Measurements from ENCODE around the gene COMMD1. TPM values are rescaled to one million over a fixed set of nuclear protein-coding genes. Genes with fewer than 3 reads are reported as not detected.
A peak's percentile ranks its signal among the peaks of the same experiment; 100 is the strongest.
"Not testable (repeated sequence)": the region's sequence is repeated elsewhere in the genome, so short reads cannot be mapped to it uniquely, and the experiment has no call there.

COMMD1 gene
- total RNA-seq, 2 experiments from 2014 or later = 21.5 to 23.9 TPM

DNA sequence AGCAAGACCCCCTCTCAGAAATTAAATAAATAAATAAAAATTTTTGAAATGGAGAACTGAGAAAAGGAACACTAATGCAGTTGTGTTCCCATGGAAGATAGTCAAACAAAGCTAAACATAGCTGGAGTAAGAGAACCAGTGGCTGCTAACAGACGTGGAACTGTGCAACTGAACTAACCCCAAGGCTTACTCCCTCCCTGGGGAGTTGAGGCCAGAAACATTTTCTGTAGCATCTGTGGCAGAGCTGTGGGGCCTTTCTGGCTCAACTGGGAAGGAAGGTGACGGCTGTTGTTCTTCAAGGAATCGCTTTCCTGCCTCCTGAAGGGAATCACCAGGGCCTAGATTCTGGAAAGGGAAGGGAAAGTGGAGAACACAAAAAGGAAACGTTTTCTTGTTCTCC is 236.6 kb downstream of the COMMD1 start:
- DNase-seq = no peak
- Mint-ChIP-seq H3K4me3 (no peak overlapping the region), H3K27ac (no peak overlapping the region), H3K36me3 (peaks cover 13% of the 10 kb centered on the region), H3K9me3 (peaks cover 3% of the 10 kb centered on the region), H3K4me1 (peaks cover 30% of the 10 kb centered on the region), H3K27me3 (no peaks in the 10 kb centered on the region)
- POLR2A ChIA-PET = interaction anchor here (0.6 kb wide), 1 partner anchor 210 kb away, joined by 3 read pairs; no protein-coding TSS in a partner anchor
- ATAC-seq (ENCODE audit: low read depth) = no peak

DNA sequence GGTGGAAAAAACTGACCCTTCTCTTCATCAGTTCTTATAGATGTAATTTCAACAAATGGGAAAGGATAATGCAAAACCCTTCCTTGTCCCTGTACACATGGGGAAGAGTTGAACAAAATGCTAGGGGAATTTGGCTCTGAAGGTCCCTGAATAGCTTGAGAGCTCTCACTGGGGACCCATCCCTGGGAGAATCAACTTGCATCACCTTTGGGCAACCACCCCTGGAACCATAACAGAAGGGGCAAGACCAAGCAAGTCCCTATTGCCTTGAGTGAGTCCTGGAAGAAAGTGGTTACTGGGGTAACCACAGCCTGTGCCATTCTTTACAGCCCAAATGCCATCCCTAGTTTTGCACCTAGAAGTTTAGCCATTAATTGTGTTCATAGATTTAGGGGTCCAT is 238.2 kb downstream of the COMMD1 start:
- Mint-ChIP-seq H3K36me3 (peaks cover 21% of the 10 kb centered on the region), H3K27ac (no peak overlapping the region), H3K9me3 (peaks cover 3% of the 10 kb centered on the region), H3K27me3 (no peaks in the 10 kb centered on the region), H3K4me3 (no peak overlapping the region), H3K4me1 (peaks cover 33% of the 10 kb centered on the region)
- POLR2A ChIA-PET = interaction anchor here (0.6 kb wide), 1 partner anchor 365 kb away, joined by 3 read pairs; no protein-coding TSS in a partner anchor
- ATAC-seq (ENCODE audit: low read depth) = no peak
- no peak for DNase-seq

DNA sequence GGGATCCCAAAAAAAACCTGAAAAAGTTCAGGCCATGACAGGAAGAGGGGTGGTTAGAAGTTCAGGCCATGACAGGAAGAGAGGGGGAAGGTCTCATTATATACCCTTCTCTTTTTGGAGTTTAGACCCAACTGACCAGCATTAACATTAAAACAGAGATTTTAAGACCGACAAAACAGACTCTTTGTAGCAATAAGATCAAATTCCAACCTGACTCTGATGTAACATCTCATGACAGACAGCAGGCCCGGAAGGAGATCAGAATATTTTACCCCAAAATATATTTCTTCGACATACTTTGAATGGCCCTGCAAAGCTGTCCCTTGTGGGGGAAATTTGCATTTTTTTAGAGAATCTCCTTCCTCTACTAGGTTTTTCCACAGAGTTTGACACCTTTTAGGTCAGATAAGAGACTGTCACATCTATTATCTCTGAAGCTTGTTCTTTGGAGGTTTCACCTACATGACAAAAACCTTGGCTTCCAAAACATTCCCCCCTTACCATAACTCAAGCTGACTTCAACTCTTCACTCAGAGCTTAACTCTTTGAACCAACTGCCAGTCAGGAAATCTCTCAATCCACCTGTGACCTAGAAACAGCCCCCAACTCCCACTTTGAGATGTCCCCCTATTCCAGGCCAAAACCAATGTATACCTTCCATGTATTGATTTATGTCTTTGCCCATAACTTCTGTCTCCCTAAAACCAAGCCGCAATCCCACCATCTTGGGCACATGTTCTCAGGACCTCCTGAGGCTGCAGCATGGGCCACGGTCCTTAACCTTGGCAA is 239.4 kb downstream of the COMMD1 start:
- ATAC-seq (ENCODE audit: low read depth) (no peak), DNase-seq (no peak)
- Mint-ChIP-seq H3K36me3 (peaks cover 20% of the 10 kb centered on the region), H3K27ac (peak overlapping the region; percentile 8), H3K4me1 (peaks cover 40% of the 10 kb centered on the region), H3K4me3 (no peak overlapping the region), H3K27me3 (no peaks in the 10 kb centered on the region), H3K9me3 (peaks cover 3% of the 10 kb centered on the region)
- POLR2A ChIA-PET = no interaction called here

DNA sequence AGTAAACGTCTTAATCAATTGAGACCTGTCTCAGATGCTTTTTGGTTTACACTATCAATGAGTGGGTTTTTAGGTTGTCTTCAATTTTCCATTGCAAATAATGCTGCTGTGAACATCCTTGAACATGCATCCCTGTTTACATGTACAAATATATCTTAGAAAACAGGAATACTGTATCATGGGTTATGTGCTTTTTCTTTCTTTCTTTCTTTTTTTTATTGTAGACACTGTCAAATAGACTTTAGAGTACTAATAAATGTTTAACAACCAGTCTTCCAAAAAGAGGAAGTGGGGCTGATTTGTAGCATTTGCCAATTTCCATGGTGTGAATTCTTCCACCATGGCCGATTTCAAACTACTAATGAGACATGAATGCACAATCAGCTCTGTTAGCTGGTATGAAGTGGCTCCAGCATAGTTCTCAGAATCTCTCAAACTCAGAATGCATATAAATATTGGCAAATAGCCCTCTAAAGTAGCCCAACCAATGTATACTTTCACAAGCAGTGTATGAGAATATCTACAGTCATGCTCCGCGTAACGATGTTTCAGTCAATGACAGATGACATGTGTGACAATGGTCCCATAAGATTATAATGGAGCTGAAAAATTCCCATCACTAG is 240.1 kb downstream of the COMMD1 start:
- Mint-ChIP-seq H3K27me3 (no peaks in the 10 kb centered on the region), H3K9me3 (peaks cover 3% of the 10 kb centered on the region), H3K27ac (peak overlapping the region; percentile 8), H3K4me3 (no peak overlapping the region), H3K4me1 (peaks cover 38% of the 10 kb centered on the region), H3K36me3 (peaks cover 20% of the 10 kb centered on the region)
- ATAC-seq (ENCODE audit: low read depth) (no peak), DNase-seq (no peak)
- POLR2A ChIA-PET = no interaction called here

GRCh38 chr2:62146790-62147189 is 241.3 kb downstream of the COMMD1 start:
- Mint-ChIP-seq H3K27ac (peak overlapping the region; percentile 63), H3K4me3 (peak overlapping the region; percentile 49), H3K4me1 (peaks cover 34% of the 10 kb centered on the region), H3K36me3 (peaks cover 22% of the 10 kb centered on the region)
- DNase-seq = peak; percentile 46
- H3K27me3 Mint-ChIP-seq; ATAC-seq (ENCODE audit: low read depth); H3K9me3 Mint-ChIP-seq: not testable (repeated sequence)
- POLR2A ChIA-PET = interaction anchor here (0.6 kb wide), 1 partner anchor 104 kb away, joined by 4 read pairs; no protein-coding TSS in a partner anchor

- Mint-ChIP-seq H3K9me3 (peaks cover 4% of the 10 kb centered on the region), H3K4me3 (no peak overlapping the region), H3K36me3 (peaks cover 23% of the 10 kb centered on the region), H3K27ac (peak overlapping the region; percentile 45), H3K4me1 (peaks cover 37% of the 10 kb centered on the region), H3K27me3 (no peaks in the 10 kb centered on the region)
- POLR2A ChIA-PET = interaction anchor here (0.6 kb wide), 1 partner anchor 103 kb away, joined by 4 read pairs; no protein-coding TSS in a partner anchor
- no peak for ATAC-seq (ENCODE audit: low read depth)
- no peak for DNase-seq
Observed at GRCh38 chr2:62147610-62148301, 242.3 kb downstream of the COMMD1 start.

GRCh38 chr2:62149708-62150107 is 244.2 kb downstream of the COMMD1 start:
- POLR2A ChIA-PET = no interaction called here
- Mint-ChIP-seq H3K4me3 (no peak overlapping the region), H3K36me3 (peaks cover 24% of the 10 kb centered on the region), H3K4me1 (peaks cover 30% of the 10 kb centered on the region), H3K27me3 (no peaks in the 10 kb centered on the region), H3K27ac (no peak overlapping the region), H3K9me3 (peaks cover 4% of the 10 kb centered on the region)
- DNase-seq (no peak), ATAC-seq (ENCODE audit: low read depth) (no peak)

DNA sequence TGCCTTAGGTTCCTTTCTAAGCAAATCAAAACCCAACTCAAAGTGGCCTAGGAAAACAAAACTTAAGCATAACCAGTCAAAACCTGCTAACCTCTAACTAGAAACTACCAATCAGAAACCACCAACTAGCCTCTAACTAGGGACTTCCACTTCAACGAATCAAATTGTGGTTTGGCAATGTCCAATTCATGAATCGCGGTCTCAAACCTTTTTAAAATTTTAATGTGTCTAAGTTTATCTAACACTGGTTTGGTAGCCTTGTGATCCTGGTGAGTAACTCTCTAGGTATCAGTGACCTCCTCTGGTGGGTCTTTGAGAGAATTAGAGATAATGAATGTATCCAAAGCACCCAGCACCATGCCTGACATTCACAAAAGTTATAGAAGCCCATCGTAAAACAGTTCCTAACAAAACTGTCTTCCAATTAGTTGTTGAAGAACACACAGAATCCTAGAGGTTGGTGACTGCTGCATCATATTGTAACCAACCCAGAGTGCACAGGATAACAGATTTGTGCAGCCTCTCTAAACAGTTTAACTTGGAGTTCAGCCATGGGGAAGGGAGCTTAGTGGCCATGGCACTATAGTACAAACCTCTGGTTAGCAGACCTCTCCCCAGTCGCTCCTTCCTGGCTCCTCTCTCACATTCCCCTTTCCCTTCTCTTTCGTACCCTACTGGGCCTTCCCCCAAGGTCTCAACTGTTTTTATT is 245.3 kb downstream of the COMMD1 start:
- H3K4me1 Mint-ChIP-seq = peaks cover 22% of the 10 kb centered on the region
- H3K36me3 Mint-ChIP-seq = peaks cover 18% of the 10 kb centered on the region
- POLR2A ChIA-PET = no interaction called here
- no peak for ATAC-seq (ENCODE audit: low read depth)
- no peak for DNase-seq
- H3K27ac Mint-ChIP-seq = no peak overlapping the region
- H3K9me3 Mint-ChIP-seq = peaks cover 6% of the 10 kb centered on the region
- H3K27me3 Mint-ChIP-seq = no peaks in the 10 kb centered on the region
- no peak overlapping the region for H3K4me3 Mint-ChIP-seq

DNA sequence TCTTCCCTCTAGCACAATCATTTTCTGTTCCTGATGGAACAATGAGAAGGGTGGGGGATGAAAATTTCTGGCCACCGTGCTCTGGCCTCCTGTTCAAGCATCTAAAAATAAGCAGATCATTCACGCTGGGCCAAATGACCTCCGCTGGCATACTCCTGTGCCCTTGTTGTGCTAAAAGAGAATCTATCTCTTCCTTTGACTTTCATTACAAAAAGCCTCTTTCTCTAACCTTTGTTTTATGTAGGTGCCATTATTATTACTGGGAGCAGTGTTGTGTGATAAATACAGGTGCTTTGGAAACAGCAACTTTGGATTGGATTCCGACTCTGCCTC is 245.8 kb downstream of the COMMD1 start:
- peaks cover 18% of the 10 kb centered on the region for H3K36me3 Mint-ChIP-seq
- DNase-seq = no peak
- no peaks in the 10 kb centered on the region for H3K27me3 Mint-ChIP-seq
- no peak overlapping the region for H3K27ac Mint-ChIP-seq
- H3K4me3 Mint-ChIP-seq = no peak overlapping the region
- POLR2A ChIA-PET = no interaction called here
- H3K4me1 Mint-ChIP-seq = peaks cover 22% of the 10 kb centered on the region
- H3K9me3 Mint-ChIP-seq = peaks cover 6% of the 10 kb centered on the region
- no peak for ATAC-seq (ENCODE audit: low read depth)

DNA sequence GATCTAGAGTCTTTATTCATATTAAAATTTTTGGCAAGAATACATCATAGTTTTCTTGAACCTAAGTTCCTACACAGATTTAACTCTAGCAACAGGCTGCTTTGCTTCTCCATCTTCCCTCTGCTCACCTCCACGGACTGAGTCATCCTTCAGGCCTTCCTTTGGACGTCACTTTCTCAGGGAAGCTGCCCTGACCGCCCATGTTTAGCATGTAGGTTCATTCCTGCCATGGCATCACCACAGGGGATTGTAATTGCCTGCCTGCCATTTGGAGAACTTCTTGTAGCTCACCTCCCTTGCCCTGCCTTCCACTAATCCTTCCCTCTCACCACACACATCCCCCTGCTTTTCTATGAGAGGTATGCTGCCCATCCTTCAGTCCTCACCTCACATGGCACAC is 246.5 kb downstream of the COMMD1 start:
- H3K27me3 Mint-ChIP-seq = no peaks in the 10 kb centered on the region
- H3K4me3 Mint-ChIP-seq = no peak overlapping the region
- peaks cover 15% of the 10 kb centered on the region for H3K36me3 Mint-ChIP-seq
- H3K9me3 Mint-ChIP-seq = peaks cover 6% of the 10 kb centered on the region
- peak overlapping the region; percentile 1 for H3K27ac Mint-ChIP-seq
- no peak for ATAC-seq (ENCODE audit: low read depth)
- POLR2A ChIA-PET = no interaction called here
- DNase-seq = no peak
- peaks cover 18% of the 10 kb centered on the region for H3K4me1 Mint-ChIP-seq

DNA sequence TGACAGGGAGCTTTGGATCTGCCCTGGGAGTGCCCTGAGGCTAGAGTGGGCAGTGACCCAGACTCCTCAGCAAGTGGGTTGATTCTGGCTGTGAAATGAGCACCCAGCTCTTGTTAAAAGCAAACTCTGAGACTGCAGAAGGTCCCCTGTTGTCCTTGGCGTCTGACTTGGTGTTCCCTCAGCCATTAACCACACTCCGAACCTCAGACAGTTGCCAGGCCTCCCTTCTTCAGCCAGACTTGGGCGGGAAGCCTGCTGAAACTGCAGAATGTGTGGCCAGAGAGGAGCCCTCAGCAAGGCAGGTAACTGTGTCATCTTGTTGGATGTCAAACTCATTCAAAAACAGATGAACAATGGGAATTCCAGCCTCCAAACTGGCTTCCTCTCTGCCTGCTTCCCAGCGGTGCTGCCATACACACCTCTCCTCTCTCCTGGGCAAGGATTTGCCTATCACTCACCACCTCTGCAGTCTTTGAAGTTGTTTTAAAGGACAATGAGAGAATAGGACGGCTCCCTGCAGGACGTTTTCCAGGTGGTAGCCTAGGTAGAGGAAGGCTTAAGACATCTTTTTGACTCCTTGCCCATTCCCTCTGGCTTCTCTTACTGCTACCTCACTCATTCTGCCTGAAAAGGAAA is 251.5 kb downstream of the COMMD1 start:
- POLR2A ChIA-PET = interaction anchor here (0.5 kb wide), 1 partner anchor 259 kb away, joined by 3 read pairs; no protein-coding TSS in a partner anchor
- Mint-ChIP-seq H3K4me3 (no peak overlapping the region), H3K4me1 (peaks cover 5% of the 10 kb centered on the region), H3K9me3 (peaks cover 5% of the 10 kb centered on the region), H3K27me3 (no peaks in the 10 kb centered on the region), H3K27ac (no peak overlapping the region), H3K36me3 (peaks cover 4% of the 10 kb centered on the region)
- no peak for ATAC-seq (ENCODE audit: low read depth)
- DNase-seq = no peak

GRCh38 chr2:62158444-62159121 is 253.1 kb downstream of the COMMD1 start:
- H3K27ac Mint-ChIP-seq = no peak overlapping the region
- no peak overlapping the region for H3K4me3 Mint-ChIP-seq
- H3K36me3 Mint-ChIP-seq = peaks cover 2% of the 10 kb centered on the region
- H3K9me3 Mint-ChIP-seq = peaks cover 5% of the 10 kb centered on the region
- DNase-seq = no peak
- ATAC-seq (ENCODE audit: low read depth) = no peak
- no peaks in the 10 kb centered on the region for H3K27me3 Mint-ChIP-seq
- H3K4me1 Mint-ChIP-seq = peaks cover 3% of the 10 kb centered on the region
- POLR2A ChIA-PET = no interaction called here
